H9 (cell line): Measurements from ENCODE around the gene GLMP. TPM values are rescaled to one million over a fixed set of nuclear protein-coding genes. Genes with fewer than 3 reads are reported as not detected.

Experiments used
- DNase-seq: peaks from one replicate; pipeline ENCODE4 v3.0.0-alpha.2; 2017
- H2AFZ ChIP-seq: one replicate; pipeline ENCODE4 v1.6.1; 2013; ENCODE audit warnings: mild to moderate bottlenecking, low read length, control low read depth, moderate library complexity
- H2AK5ac ChIP-seq: 2 replicates; pipeline ENCODE4 v1.6.1; 2013; ENCODE audit warnings: low read length, control low read depth, mixed read lengths; ENCODE audit not compliant: insufficient read length
- H2BK120ac ChIP-seq: one replicate; pipeline ENCODE4 v1.6.1; 2013; ENCODE audit warnings: low read depth, mild to moderate bottlenecking, low read length, control low read depth, inconsistent platforms; ENCODE audit not compliant: poor library complexity, severe bottlenecking
- H2BK12ac ChIP-seq: 2 replicates; pipeline ENCODE4 v1.6.1; 2013; ENCODE audit warnings: low read length, control low read depth, mixed read lengths, low read depth; ENCODE audit not compliant: insufficient read length
- H2BK15ac ChIP-seq: 2 replicates; pipeline ENCODE4 v1.6.1; 2013; ENCODE audit warnings: low read depth, low read length, control low read depth
- H2BK20ac ChIP-seq: one replicate; pipeline ENCODE4 v1.6.1; 2013; ENCODE audit warnings: low read depth, mild to moderate bottlenecking, low read length, control low read depth, inconsistent platforms; ENCODE audit not compliant: poor library complexity, severe bottlenecking
- H2BK5ac ChIP-seq: 2 replicates; pipeline ENCODE4 v1.6.1; 2013; ENCODE audit warnings: low read length, control low read depth, mixed read lengths; ENCODE audit not compliant: insufficient read length
- H3K14ac ChIP-seq: 2 replicates; pipeline ENCODE4 v1.6.1; 2013; ENCODE audit warnings: low read length, control low read depth; ENCODE audit not compliant: insufficient read depth
- H3K18ac ChIP-seq: 2 replicates; pipeline ENCODE4 v1.6.1; 2013; ENCODE audit warnings: low read depth, mild to moderate bottlenecking, mixed read lengths, low read length, control low read depth; ENCODE audit not compliant: insufficient read length
- H3K23ac ChIP-seq: 2 replicates; pipeline ENCODE4 v1.6.1; 2013; ENCODE audit warnings: low read length, control low read depth, mixed read lengths, low read depth; ENCODE audit not compliant: insufficient read length
- H3K23me2 ChIP-seq: 2 replicates; pipeline ENCODE4 v1.6.1; 2013; ENCODE audit warnings: low read depth, mild to moderate bottlenecking, mixed read lengths, low read length, control low read depth; ENCODE audit not compliant: insufficient read length, poor library complexity, severe bottlenecking
- H3K27ac ChIP-seq: 2 replicates; pipeline ENCODE4 v1.5.1; 2013; ENCODE audit warnings: low read length, control low read depth, mixed read lengths, low read depth; ENCODE audit not compliant: insufficient read length
- H3K27me3 ChIP-seq: 2 replicates; pipeline ENCODE4 v1.6.1; 2013; ENCODE audit warnings: low read length, control low read depth, inconsistent platforms; ENCODE audit not compliant: insufficient read depth
- H3K4ac ChIP-seq: 2 replicates; pipeline ENCODE4 v1.6.1; 2013; ENCODE audit warnings: low read depth, mild to moderate bottlenecking, control low read depth, inconsistent platforms, low read length, moderate library complexity
- H3K4me1 ChIP-seq: 2 replicates; pipeline ENCODE4 v1.6.1; 2013; ENCODE audit warnings: low read length, control low read depth, inconsistent platforms; ENCODE audit not compliant: insufficient read depth
- H3K4me2 ChIP-seq: 2 replicates; pipeline ENCODE4 v1.6.1; 2013; ENCODE audit warnings: low read length, control low read depth, mixed read lengths; ENCODE audit not compliant: insufficient read length, insufficient read depth
- H3K56ac ChIP-seq: 2 replicates; pipeline ENCODE4 v1.6.1; 2013; ENCODE audit warnings: low read depth, mild to moderate bottlenecking, mixed read lengths, low read length, control low read depth; ENCODE audit not compliant: insufficient read length
- H3K79me1 ChIP-seq: 2 replicates; pipeline ENCODE4 v1.6.1; 2013; ENCODE audit warnings: low read depth, mild to moderate bottlenecking, moderate library complexity, low read length, control low read depth, inconsistent platforms; ENCODE audit not compliant: insufficient read depth, poor library complexity, severe bottlenecking
- H3K79me2 ChIP-seq: 2 replicates; pipeline ENCODE4 v1.6.1; 2013; ENCODE audit warnings: low read length, control low read depth, inconsistent platforms; ENCODE audit not compliant: insufficient read depth
- H3K9ac ChIP-seq: 2 replicates; pipeline ENCODE4 v1.6.1; 2013; ENCODE audit warnings: low read length, control low read depth, mixed read lengths; ENCODE audit not compliant: insufficient read length; ENCODE audit errors: extremely low read depth
- H3K9me3 ChIP-seq: one replicate; pipeline ENCODE4 v1.6.1; 2013; ENCODE audit warnings: low read depth, low read length, inconsistent platforms; ENCODE audit not compliant: control insufficient read depth
- H3T11ph ChIP-seq: one replicate; pipeline ENCODE4 v1.6.1; 2013; ENCODE audit warnings: mild to moderate bottlenecking, low read length, control low read depth, inconsistent platforms
- H4K20me1 ChIP-seq: one replicate; pipeline ENCODE4 v1.6.1; 2013; ENCODE audit not compliant: control insufficient read depth, insufficient read length, insufficient read depth
- H4K5ac ChIP-seq: 2 replicates; pipeline ENCODE4 v1.6.1; 2013; ENCODE audit warnings: low read depth, mild to moderate bottlenecking, mixed read lengths, low read length, control low read depth; ENCODE audit not compliant: insufficient read length
- H4K8ac ChIP-seq: replicated peaks from 2 replicates; pipeline ENCODE4 v1.6.1; 2013; ENCODE audit warnings: low read length, control low read depth, mixed read lengths, low read depth; ENCODE audit not compliant: insufficient read length
- H4K91ac ChIP-seq: 2 replicates; pipeline ENCODE4 v1.6.1; 2013; ENCODE audit warnings: low read depth, mild to moderate bottlenecking, moderate library complexity, mixed read lengths, low read length, control low read depth; ENCODE audit not compliant: insufficient read length
- H3K27ac Mint-ChIP-seq, 3 experiments: 2 replicates in 2 of 3; 3 replicates in 1 of 3; pipeline ENCODE4 v1.8.0; 2020 to 2021; ENCODE audit warnings: mixed read lengths in 3 of 3, mild to moderate bottlenecking in 1 of 3, moderate library complexity in 1 of 3
- H3K27me3 Mint-ChIP-seq: 2 replicates; pipeline ENCODE4 v1.8.0; 2021; ENCODE audit warnings: low read depth, mild to moderate bottlenecking, moderate library complexity, mixed read lengths
- H3K36me3 Mint-ChIP-seq, 3 experiments: 2 replicates in 2 of 3; 3 replicates in 1 of 3; pipeline ENCODE4 v1.8.0; 2020 to 2021; ENCODE audit warnings: low read depth in 3 of 3, mixed read lengths in 3 of 3; ENCODE audit not compliant: insufficient read depth in 1 of 3
- H3K4me1 Mint-ChIP-seq, 2 experiments: 2 replicates each; pipeline ENCODE4 v1.8.0; 2020; ENCODE audit warnings: mixed read lengths in 2 of 2
- H3K4me3 Mint-ChIP-seq, 2 experiments: 2 replicates in 1 of 2; 3 replicates in 1 of 2; pipeline ENCODE4 v1.8.0; 2020 to 2021; ENCODE audit warnings: mild to moderate bottlenecking in 2 of 2, mixed read lengths in 2 of 2, moderate library complexity in 1 of 2
- H3K9me3 Mint-ChIP-seq, 2 experiments: 2 replicates in 1 of 2; 3 replicates in 1 of 2; pipeline ENCODE4 v1.8.0; 2020; ENCODE audit warnings: mild to moderate bottlenecking in 2 of 2, mixed read lengths in 2 of 2, moderate library complexity in 1 of 2
- CTCF ChIP-seq: fragments of 200-600 bp; sonication (generic); conservative IDR thresholded peaks from 3 replicates; pipeline ENCODE4 v1.8.0; 2021; ENCODE audit warnings: antibody characterized with exemption, mild to moderate bottlenecking
- WGBS: extraction: QIAGEN DNeasy Blood & Tissue Kit; methylation state at CpG from one replicate; pipeline ENCODE4 v1.1.7; 2013; ENCODE audit warnings: missing lambda C conversion rate, low lambda C conversion rate, mixed read lengths; ENCODE audit not compliant: insufficient read length; ENCODE audit errors: extremely low coverage; 5-methylcytosine and 5-hydroxymethylcytosine counted together
- total RNA-seq: library from RNA; stranded (reverse); gene quantifications from 2 replicates; pipeline ENCODE4 v1.2.1, GENCODE V29; 2021

The GLMP gene
- total RNA-seq, 1 experiment from 2014 or later, result 49.2 TPM

DNA sequence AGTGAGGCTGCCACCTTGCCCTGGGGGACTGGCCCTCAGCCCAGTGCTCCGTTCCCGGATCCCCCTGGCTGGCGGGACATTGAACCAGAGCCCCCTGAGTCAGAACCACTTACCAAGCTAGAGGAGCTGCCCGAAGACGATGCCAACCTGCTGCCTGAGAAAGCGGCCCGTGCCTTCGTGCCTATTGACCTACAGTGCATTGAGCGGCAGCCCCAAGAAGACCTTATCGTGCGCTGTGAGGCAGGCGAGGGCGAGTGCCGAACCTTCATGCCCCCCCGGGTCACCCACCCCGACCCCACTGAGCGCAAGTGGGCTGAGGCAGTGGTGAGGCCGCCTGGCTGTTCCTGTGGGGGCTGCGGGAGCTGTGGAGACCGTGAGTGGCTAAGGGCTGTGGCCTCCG lies 10.0 kb downstream of the GLMP start:
- H3K27ac Mint-ChIP-seq, result no peak overlapping the region
- H3K4me1 ChIP-seq, result no peaks in the 10 kb centered on the region
- no peak overlapping the region for H2BK12ac ChIP-seq
- H3K9me3 Mint-ChIP-seq, result no peaks in the 10 kb centered on the region
- no CpG with 5 or more reads among the region's 21 CpGs for WGBS
- H2BK15ac ChIP-seq, result no peak overlapping the region
- no peaks in the 10 kb centered on the region; the same call in 1 of the 2 replicates for H3K27me3 ChIP-seq
- no peak overlapping the region for H2AK5ac ChIP-seq
- H3K4me2 ChIP-seq, result no peak overlapping the region
- no peaks in the 10 kb centered on the region; the same call in 1 of the 2 replicates for H3K27me3 Mint-ChIP-seq
- no peak for TF ChIP-seq CTCF
- no peak overlapping the region for H3K56ac ChIP-seq
- no peak overlapping the region for H3T11ph ChIP-seq
- no peak overlapping the region for H4K5ac ChIP-seq
- no peak overlapping the region for H2BK20ac ChIP-seq
- H3K23ac ChIP-seq, result no peak overlapping the region
- peaks cover 24 to 29% of the 10 kb centered on the region in 2 experiments for H3K4me1 Mint-ChIP-seq
- no peak overlapping the region for H3K4me3 Mint-ChIP-seq
- H3K4ac ChIP-seq, result no peak overlapping the region
- H3K18ac ChIP-seq, result no peak overlapping the region
- DNase-seq, result no peak
- H4K20me1 ChIP-seq, result no peaks in the 10 kb centered on the region
- H3K79me2 ChIP-seq, result peaks cover 14% of the 10 kb centered on the region
- no peak overlapping the region for H3K9ac ChIP-seq
- H4K91ac ChIP-seq, result no peak overlapping the region
- no peaks in the 10 kb centered on the region for H3K9me3 ChIP-seq
- H3K14ac ChIP-seq, result no peak overlapping the region
- 0 out of 7 replicates have a peak, but pooled peaks cover 0 to 5% (median 0%) of the 10 kb centered on the region in 3 experiments for H3K36me3 Mint-ChIP-seq
- H2BK120ac ChIP-seq, result no peak overlapping the region
- no peak overlapping the region for H2AFZ ChIP-seq
- no peak overlapping the region for H3K27ac ChIP-seq
- no peak overlapping the region for H4K8ac ChIP-seq
- no peak overlapping the region for H2BK5ac ChIP-seq
- no peaks in the 10 kb centered on the region for H3K79me1 ChIP-seq
- H3K23me2 ChIP-seq, result peaks cover 12% of the 10 kb centered on the region
